ENCODE measurements around the gene NR2C2.

DNA sequence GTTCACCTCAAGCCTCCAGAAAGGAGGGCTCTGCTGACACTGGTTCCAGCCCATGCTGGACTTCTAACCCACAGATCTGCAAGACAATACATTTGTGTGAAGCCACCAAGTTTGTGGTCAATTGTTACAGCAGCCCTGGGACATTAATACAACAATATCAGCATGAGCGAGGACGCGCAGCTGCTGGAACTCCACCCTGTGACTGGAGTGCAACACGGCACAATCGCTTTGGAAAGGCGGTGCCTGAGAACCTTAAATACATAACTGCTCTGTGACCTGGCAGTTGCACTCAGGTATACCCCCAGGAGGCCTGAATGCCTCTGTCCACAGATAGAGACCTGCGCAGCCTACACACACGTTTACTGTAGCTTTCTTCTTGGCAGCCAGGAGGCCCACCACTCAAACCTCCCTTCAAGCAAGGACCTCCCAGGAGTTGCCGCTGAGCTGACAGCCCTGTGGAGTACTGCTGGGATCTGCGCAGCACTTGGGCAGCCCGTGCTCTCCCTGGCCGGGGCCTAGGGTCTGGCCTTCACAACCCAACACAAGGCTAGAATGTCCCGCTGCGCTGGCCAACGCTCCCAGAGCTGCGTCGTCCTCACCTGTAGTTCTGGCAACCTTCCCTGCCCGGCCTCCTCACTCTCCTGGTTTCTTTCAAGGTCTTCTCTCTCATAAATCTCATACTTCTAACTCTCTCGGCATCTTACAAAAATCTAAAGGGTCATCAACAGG is 109.5 kb downstream of the NR2C2 start:
- TF ChIP-seq, protein P1, sequence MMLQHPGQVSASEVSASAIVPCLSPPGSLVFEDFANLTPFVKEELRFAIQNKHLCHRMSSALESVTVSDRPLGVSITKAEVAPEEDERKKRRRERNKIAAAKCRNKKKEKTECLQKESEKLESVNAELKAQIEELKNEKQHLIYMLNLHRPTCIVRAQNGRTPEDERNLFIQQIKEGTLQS (IDR thresholded peaks at IDR 0.05), result no peak
- TF ChIP-seq, protein P2, sequence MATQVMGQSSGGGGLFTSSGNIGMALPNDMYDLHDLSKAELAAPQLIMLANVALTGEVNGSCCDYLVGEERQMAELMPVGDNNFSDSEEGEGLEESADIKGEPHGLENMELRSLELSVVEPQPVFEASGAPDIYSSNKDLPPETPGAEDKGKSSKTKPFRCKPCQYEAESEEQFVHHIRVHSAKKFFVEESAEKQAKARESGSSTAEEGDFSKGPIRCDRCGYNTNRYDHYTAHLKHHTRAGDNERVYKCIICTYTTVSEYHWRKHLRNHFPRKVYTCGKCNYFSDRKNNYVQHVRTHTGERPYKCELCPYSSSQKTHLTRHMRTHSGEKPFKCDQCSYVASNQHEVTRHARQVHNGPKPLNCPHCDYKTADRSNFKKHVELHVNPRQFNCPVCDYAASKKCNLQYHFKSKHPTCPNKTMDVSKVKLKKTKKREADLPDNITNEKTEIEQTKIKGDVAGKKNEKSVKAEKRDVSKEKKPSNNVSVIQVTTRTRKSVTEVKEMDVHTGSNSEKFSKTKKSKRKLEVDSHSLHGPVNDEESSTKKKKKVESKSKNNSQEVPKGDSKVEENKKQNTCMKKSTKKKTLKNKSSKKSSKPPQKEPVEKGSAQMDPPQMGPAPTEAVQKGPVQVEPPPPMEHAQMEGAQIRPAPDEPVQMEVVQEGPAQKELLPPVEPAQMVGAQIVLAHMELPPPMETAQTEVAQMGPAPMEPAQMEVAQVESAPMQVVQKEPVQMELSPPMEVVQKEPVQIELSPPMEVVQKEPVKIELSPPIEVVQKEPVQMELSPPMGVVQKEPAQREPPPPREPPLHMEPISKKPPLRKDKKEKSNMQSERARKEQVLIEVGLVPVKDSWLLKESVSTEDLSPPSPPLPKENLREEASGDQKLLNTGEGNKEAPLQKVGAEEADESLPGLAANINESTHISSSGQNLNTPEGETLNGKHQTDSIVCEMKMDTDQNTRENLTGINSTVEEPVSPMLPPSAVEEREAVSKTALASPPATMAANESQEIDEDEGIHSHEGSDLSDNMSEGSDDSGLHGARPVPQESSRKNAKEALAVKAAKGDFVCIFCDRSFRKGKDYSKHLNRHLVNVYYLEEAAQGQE (IDR thresholded peaks at IDR 0.05), result no peak
- TF ChIP-seq, protein P3, sequence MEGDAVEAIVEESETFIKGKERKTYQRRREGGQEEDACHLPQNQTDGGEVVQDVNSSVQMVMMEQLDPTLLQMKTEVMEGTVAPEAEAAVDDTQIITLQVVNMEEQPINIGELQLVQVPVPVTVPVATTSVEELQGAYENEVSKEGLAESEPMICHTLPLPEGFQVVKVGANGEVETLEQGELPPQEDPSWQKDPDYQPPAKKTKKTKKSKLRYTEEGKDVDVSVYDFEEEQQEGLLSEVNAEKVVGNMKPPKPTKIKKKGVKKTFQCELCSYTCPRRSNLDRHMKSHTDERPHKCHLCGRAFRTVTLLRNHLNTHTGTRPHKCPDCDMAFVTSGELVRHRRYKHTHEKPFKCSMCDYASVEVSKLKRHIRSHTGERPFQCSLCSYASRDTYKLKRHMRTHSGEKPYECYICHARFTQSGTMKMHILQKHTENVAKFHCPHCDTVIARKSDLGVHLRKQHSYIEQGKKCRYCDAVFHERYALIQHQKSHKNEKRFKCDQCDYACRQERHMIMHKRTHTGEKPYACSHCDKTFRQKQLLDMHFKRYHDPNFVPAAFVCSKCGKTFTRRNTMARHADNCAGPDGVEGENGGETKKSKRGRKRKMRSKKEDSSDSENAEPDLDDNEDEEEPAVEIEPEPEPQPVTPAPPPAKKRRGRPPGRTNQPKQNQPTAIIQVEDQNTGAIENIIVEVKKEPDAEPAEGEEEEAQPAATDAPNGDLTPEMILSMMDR (IDR thresholded peaks at IDR 0.05; ENCODE audit: low read depth, low read length, missing input control), result no peak
- TF ChIP-seq JUND (IDR thresholded peaks at IDR 0.05), result no peak
- no peak for TF ChIP-seq RAD21 (IDR thresholded peaks at IDR 0.05)
- no peak for TF ChIP-seq EGR1 (IDR thresholded peaks at IDR 0.05; ENCODE audit: low read depth in 2 of 2)
- TF ChIP-seq, protein P4, sequence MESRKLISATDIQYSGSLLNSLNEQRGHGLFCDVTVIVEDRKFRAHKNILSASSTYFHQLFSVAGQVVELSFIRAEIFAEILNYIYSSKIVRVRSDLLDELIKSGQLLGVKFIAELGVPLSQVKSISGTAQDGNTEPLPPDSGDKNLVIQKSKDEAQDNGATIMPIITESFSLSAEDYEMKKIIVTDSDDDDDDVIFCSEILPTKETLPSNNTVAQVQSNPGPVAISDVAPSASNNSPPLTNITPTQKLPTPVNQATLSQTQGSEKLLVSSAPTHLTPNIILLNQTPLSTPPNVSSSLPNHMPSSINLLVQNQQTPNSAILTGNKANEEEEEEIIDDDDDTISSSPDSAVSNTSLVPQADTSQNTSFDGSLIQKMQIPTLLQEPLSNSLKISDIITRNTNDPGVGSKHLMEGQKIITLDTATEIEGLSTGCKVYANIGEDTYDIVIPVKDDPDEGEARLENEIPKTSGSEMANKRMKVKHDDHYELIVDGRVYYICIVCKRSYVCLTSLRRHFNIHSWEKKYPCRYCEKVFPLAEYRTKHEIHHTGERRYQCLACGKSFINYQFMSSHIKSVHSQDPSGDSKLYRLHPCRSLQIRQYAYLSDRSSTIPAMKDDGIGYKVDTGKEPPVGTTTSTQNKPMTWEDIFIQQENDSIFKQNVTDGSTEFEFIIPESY (IDR thresholded peaks at IDR 0.05), result no peak
- TF ChIP-seq YY1 (IDR thresholded peaks at IDR 0.05), result no peak
